MM.1S (cell line): ENCODE measurements around the gene HOATZ.

Experiments
- EZH2phosphoT487 ChIP-seq: fragments of 300-600 bp; sonication (generic); IDR thresholded peaks from 2 replicates; pipeline ENCODE4 v1.6.1; 2018; ENCODE audit warnings: antibody characterized with exemption, low read length
- TF ChIP-seq, protein P1 (sequence below): fragments of 300-600 bp; sonication (generic); IDR thresholded peaks from 2 replicates; pipeline ENCODE4 v1.5.1; 2016; ENCODE audit warnings: antibody characterized with exemption, low read length, mixed read lengths

DNA sequence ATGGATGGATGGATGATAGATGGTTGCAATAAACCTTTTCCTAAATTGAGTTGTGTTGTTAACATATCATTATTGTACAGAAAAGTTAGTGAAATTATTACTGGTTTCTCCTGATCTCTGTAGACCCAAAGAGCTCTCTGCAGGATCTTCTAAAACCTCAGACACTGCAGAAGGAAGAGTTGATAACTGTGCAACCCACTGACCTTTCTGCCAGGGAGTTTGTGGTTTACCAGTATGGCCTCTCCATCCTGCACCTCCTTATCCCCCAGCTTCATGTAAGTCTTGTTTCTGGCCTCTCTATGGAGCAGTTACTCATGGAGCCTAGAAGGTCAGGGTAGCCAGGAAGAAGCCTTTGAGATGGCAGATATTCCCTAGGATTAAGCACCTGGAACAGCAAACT is 48.0 kb upstream of the HOATZ start:
- TF ChIP-seq, protein P1, sequence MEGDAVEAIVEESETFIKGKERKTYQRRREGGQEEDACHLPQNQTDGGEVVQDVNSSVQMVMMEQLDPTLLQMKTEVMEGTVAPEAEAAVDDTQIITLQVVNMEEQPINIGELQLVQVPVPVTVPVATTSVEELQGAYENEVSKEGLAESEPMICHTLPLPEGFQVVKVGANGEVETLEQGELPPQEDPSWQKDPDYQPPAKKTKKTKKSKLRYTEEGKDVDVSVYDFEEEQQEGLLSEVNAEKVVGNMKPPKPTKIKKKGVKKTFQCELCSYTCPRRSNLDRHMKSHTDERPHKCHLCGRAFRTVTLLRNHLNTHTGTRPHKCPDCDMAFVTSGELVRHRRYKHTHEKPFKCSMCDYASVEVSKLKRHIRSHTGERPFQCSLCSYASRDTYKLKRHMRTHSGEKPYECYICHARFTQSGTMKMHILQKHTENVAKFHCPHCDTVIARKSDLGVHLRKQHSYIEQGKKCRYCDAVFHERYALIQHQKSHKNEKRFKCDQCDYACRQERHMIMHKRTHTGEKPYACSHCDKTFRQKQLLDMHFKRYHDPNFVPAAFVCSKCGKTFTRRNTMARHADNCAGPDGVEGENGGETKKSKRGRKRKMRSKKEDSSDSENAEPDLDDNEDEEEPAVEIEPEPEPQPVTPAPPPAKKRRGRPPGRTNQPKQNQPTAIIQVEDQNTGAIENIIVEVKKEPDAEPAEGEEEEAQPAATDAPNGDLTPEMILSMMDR: no peak
- TF ChIP-seq EZH2phosphoT487: no peak
